Measurements from ENCODE around the gene APPL1. TPM values are rescaled to one million over a fixed set of nuclear protein-coding genes. Genes with fewer than 3 reads are reported as not detected.

The APPL1 gene
- total RNA-seq, 2 experiments from 2014 or later: 32.5 to 33.2 TPM

GRCh38 chr3:57233799-57234198 lies 6.3 kb downstream of the APPL1 start:
- no peaks in the 10 kb centered on the region for H3K27me3 Mint-ChIP-seq
- H3K4me3 Mint-ChIP-seq: no peak overlapping the region

DNA sequence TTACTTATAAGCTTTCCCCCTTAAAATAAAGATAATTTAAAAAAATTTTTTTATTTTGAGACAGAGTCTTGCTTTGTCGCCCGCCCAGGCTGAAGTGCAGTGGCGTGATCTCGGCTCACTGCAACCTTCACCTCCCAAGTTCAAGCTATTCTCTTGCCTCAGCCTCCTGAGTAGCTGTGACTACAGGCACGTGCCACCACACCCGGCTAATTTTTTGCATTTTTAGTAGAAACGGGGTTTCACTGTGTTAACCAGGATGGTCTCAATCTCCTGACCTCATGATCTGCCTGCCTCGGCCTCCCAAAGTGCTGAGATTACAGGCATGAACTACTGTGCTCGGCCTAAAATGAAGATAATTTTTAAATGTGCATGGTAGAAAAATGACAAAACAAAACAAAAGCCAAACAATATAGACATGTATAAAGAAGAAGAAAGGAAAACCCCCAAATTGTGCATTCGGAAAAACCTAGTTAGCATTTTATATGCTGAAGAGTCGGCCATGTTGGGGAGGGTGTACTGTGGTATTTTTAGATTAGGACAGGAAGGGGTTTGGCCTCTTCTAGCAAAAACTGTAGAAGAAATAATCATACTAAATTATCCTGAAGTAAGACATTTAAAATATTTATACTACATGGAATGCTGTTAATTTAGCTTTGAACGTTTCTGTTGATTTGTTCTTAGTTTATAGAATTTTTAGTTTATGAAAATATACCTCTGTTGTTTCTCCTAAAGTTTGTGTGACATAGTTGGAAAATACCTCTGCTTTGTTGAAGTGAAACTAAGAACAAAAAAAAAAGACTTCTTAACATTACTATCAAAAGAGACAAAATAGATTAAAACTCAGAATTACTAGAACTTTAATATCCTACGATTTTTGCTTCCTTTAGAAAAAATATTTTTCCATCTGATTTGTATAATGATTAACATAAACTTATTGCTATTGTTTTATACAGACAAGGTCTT lies 7.4 kb downstream of the APPL1 start:
- ChIA-PET POLR2A (no interaction called here), CTCF (no interaction called here)
- peaks cover 11% of the 10 kb centered on the region for H3K4me1 Mint-ChIP-seq

More at GRCh38 chr3:57233799-57234198, 6.3 kb downstream of the APPL1 start:
- peaks cover 19% of the 10 kb centered on the region for H3K36me3 Mint-ChIP-seq (ENCODE audit: low read depth)
- POLR2A ChIA-PET: interaction anchor here (1.0 kb wide), 1 partner anchor 322 kb away, joined by 3 read pairs; the partner anchor contains the start of gene PDE12
- CTCF ChIA-PET: no interaction called here
- H3K9me3 Mint-ChIP-seq: no peaks in the 10 kb centered on the region
- peaks cover 21% of the 10 kb centered on the region for H3K4me1 Mint-ChIP-seq
- H3K27ac Mint-ChIP-seq: no peak overlapping the region
- DNase-seq: no peak

GRCh38 chr3:57244946-57245345 lies 17.4 kb downstream of the APPL1 start:
- CTCF ChIA-PET: interaction anchor here (1.8 kb wide), 1 partner anchor 75 kb away, joined by 3 read pairs; no protein-coding TSS in a partner anchor
- H3K4me1 Mint-ChIP-seq: no peaks in the 10 kb centered on the region
- H3K4me3 Mint-ChIP-seq: no peak overlapping the region
- no peaks in the 10 kb centered on the region for H3K9me3 Mint-ChIP-seq
- peaks cover 47% of the 10 kb centered on the region for H3K36me3 Mint-ChIP-seq (ENCODE audit: low read depth)
- POLR2A ChIA-PET: no interaction called here
- H3K27me3 Mint-ChIP-seq: no peaks in the 10 kb centered on the region
- no peak overlapping the region for H3K27ac Mint-ChIP-seq
- DNase-seq: no peak

More for the DNA sequence above, 7.4 kb downstream of the APPL1 start:
- no peaks in the 10 kb centered on the region for H3K27me3 Mint-ChIP-seq
- no peak overlapping the region for H3K27ac Mint-ChIP-seq
- H3K4me3 Mint-ChIP-seq: no peak overlapping the region
- peaks cover 28% of the 10 kb centered on the region for H3K36me3 Mint-ChIP-seq (ENCODE audit: low read depth)
- H3K9me3 Mint-ChIP-seq: no peaks in the 10 kb centered on the region
- no peak for DNase-seq

- ChIA-PET POLR2A (no interaction called here), CTCF (no interaction called here)
- H3K27ac Mint-ChIP-seq: no peak overlapping the region
- H3K4me3 Mint-ChIP-seq: no peak overlapping the region
- no peaks in the 10 kb centered on the region for H3K9me3 Mint-ChIP-seq
- peaks cover 36% of the 10 kb centered on the region for H3K36me3 Mint-ChIP-seq (ENCODE audit: low read depth)
- DNase-seq: no peak
- no peaks in the 10 kb centered on the region for H3K4me1 Mint-ChIP-seq
- no peaks in the 10 kb centered on the region for H3K27me3 Mint-ChIP-seq
These were observed 24.9 kb downstream of the APPL1 start for GRCh38 chr3:57252404-57252803.

DNA sequence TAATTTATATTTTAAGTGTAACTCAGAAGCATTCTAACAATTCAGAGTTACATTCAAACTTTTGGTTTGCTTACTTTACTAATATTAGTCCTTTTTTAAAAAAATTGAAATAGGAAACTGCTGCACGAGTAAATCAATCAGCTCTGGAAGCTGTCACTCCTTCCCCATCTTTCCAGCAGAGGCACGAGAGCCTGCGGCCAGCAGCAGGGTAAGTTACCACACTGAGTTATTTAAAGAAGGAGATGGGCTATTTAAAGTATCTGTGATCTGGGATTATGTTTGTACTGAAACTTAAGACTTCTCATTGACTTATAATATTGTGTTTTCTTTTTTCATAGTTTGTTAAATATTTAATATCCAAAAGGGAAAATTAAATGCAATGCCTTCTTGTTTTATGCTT lies 29.3 kb downstream of the APPL1 start:
- Mint-ChIP-seq H3K36me3 (ENCODE audit: low read depth) (peaks cover 46% of the 10 kb centered on the region), H3K27ac (no peak overlapping the region), H3K9me3 (no peaks in the 10 kb centered on the region), H3K4me3 (no peak overlapping the region), H3K4me1 (no peaks in the 10 kb centered on the region), H3K27me3 (no peaks in the 10 kb centered on the region)
- ChIA-PET CTCF (no interaction called here), POLR2A (no interaction called here)
- no peak for DNase-seq

- Mint-ChIP-seq H3K4me1 (no peaks in the 10 kb centered on the region), H3K27ac (no peak overlapping the region), H3K27me3 (no peaks in the 10 kb centered on the region), H3K36me3 (ENCODE audit: low read depth) (peaks cover 46% of the 10 kb centered on the region), H3K4me3 (no peak overlapping the region), H3K9me3 (no peaks in the 10 kb centered on the region)
- POLR2A ChIA-PET: no interaction called here
- DNase-seq: no peak
- CTCF ChIA-PET: no interaction called here
These were observed 30.1 kb downstream of the APPL1 start for GRCh38 chr3:57257678-57258077.

DNA sequence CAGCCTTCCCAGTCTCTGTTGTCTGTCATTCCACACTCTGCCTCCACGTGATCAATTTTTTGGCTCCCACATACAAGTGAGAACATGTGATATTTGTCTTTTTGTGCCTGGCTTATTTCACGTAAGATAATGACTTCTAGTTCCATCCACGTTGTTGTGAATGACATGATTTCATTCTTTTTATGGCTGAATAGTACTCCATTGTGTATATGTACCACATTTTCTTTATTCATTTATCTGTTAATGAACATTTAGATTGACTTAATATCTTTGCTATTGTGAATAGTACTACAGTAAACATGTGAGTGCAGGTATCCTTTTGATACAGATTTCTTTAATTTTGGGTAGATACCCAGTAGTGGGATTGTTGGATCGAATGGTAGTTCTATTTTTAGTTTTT lies 33.6 kb downstream of the APPL1 start:
- H3K36me3 Mint-ChIP-seq (ENCODE audit: low read depth): peaks cover 66% of the 10 kb centered on the region
- ChIA-PET POLR2A (no interaction called here), CTCF (no interaction called here)
- no peak for DNase-seq
- H3K27ac Mint-ChIP-seq: no peak overlapping the region
- H3K4me3 Mint-ChIP-seq: no peak overlapping the region
- H3K4me1 Mint-ChIP-seq: no peaks in the 10 kb centered on the region
- H3K9me3 Mint-ChIP-seq: peaks cover 3% of the 10 kb centered on the region
- no peaks in the 10 kb centered on the region for H3K27me3 Mint-ChIP-seq

GRCh38 chr3:57261929-57262328 lies 34.4 kb downstream of the APPL1 start:
- DNase-seq: no peak
- H3K27me3 Mint-ChIP-seq: no peaks in the 10 kb centered on the region
- CTCF ChIA-PET: no interaction called here

GRCh38 chr3:57268416-57268815 lies 40.9 kb downstream of the APPL1 start:
- H3K4me1 Mint-ChIP-seq: no peaks in the 10 kb centered on the region
- no peak overlapping the region for H3K4me3 Mint-ChIP-seq
- DNase-seq: no peak
- ChIA-PET CTCF (no interaction called here), POLR2A (no interaction called here)
- peaks cover under 1% of the 10 kb centered on the region for H3K9me3 Mint-ChIP-seq
- peaks cover 63% of the 10 kb centered on the region for H3K36me3 Mint-ChIP-seq (ENCODE audit: low read depth)
- no peak overlapping the region for H3K27ac Mint-ChIP-seq
- H3K27me3 Mint-ChIP-seq: no peaks in the 10 kb centered on the region

More at GRCh38 chr3:57261929-57262328, 34.4 kb downstream of the APPL1 start:
- Mint-ChIP-seq H3K4me1 (no peaks in the 10 kb centered on the region), H3K27ac (no peak overlapping the region), H3K4me3 (no peak overlapping the region), H3K9me3 (peaks cover 3% of the 10 kb centered on the region), H3K36me3 (ENCODE audit: low read depth) (peaks cover 72% of the 10 kb centered on the region)
- POLR2A ChIA-PET: no interaction called here

DNA sequence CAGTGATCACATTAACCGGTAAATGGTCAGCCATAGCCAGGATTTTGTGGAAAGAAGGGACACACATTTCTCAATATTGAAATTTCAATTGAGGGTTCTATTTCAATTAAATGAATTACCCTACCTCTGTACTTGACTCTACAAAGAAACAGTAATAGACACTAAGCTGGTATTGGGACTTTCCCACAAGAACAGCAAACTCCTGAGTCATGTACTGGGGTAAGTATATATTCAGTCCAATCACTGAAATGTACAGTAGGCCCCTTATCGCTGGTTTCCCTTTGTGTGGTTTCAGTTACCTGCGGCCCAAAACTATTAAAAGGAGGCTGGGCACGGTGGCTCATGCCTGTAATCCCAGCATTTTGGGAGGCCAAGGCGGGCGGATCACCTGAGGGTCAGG lies 47.3 kb downstream of the APPL1 start:
- Mint-ChIP-seq H3K9me3 (no peaks in the 10 kb centered on the region), H3K4me1 (no peaks in the 10 kb centered on the region), H3K27ac (no peak overlapping the region), H3K27me3 (no peaks in the 10 kb centered on the region), H3K36me3 (ENCODE audit: low read depth) (peaks cover 7% of the 10 kb centered on the region), H3K4me3 (no peak overlapping the region)
- DNase-seq: no peak
- CTCF ChIA-PET: no interaction called here
- POLR2A ChIA-PET: interaction anchor here (0.6 kb wide), 1 partner anchor 164 kb away, joined by 3 read pairs; no protein-coding TSS in a partner anchor

DNA sequence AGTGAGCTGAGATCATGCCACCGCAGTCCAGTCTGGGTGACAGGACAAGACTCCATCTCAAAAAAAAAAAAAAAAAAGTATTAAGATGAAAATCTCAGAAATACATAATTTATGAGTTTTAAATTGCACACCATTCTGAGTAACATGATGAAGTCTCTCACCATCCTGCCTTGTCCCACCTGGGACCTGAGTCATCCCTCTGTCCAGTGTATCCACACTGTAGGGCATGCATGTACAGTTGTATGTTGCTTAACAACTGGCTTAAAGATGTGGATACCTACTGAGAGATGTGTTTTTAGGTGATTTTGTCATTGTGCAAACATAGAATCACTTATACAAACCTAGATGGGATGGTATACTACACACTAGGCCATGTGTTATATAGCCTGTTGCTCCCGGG lies 47.9 kb downstream of the APPL1 start:
- Mint-ChIP-seq H3K4me1 (no peaks in the 10 kb centered on the region), H3K27me3 (no peaks in the 10 kb centered on the region)

GRCh38 chr3:57278237-57278636 lies 50.7 kb downstream of the APPL1 start:
- no peaks in the 10 kb centered on the region for H3K27me3 Mint-ChIP-seq
- POLR2A ChIA-PET: no interaction called here
- peaks cover 3% of the 10 kb centered on the region for H3K9me3 Mint-ChIP-seq
- H3K4me3 Mint-ChIP-seq: no peak overlapping the region
- DNase-seq: no peak
- CTCF ChIA-PET: no interaction called here
- no peaks in the 10 kb centered on the region for H3K36me3 Mint-ChIP-seq (ENCODE audit: low read depth)
- H3K27ac Mint-ChIP-seq: no peak overlapping the region
- no peaks in the 10 kb centered on the region for H3K4me1 Mint-ChIP-seq

More for the DNA sequence above, 47.9 kb downstream of the APPL1 start:
- DNase-seq: no peak
- ChIA-PET POLR2A (interaction anchor here (0.6 kb wide), 1 partner anchor 164 kb away, joined by 3 read pairs; no protein-coding TSS in a partner anchor), CTCF (no interaction called here)
- Mint-ChIP-seq H3K36me3 (ENCODE audit: low read depth) (peaks cover 4% of the 10 kb centered on the region), H3K9me3 (peaks cover 1% of the 10 kb centered on the region), H3K27ac (no peak overlapping the region), H3K4me3 (no peak overlapping the region)

DNA sequence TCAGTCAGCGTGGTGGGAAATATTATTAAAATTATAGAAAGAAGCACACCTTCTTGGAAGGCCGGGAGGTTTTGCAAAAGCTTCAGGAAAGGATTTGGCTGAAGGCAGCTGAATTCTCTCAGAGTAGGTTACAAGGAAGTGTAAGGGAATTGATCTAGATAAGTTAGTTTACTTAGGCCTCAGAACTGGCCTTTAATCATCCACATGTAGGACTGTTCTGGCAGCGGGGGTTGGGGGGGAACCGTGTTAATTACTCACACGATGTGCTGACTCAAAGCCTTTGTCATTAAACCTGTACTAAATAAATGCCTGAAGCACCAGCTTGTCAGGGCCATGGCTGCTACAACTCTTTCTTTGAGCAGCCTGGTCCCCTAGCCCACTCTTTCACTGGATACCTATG lies 52.2 kb downstream of the APPL1 start:
- no peaks in the 10 kb centered on the region for H3K4me1 Mint-ChIP-seq
- no peak overlapping the region for H3K4me3 Mint-ChIP-seq
- H3K27me3 Mint-ChIP-seq: no peaks in the 10 kb centered on the region
- DNase-seq: no peak
- POLR2A ChIA-PET: no interaction called here
- H3K27ac Mint-ChIP-seq: no peak overlapping the region
- CTCF ChIA-PET: no interaction called here
- no peaks in the 10 kb centered on the region for H3K36me3 Mint-ChIP-seq (ENCODE audit: low read depth)
- H3K9me3 Mint-ChIP-seq: peaks cover 3% of the 10 kb centered on the region

- H3K4me3 Mint-ChIP-seq: no peak overlapping the region
- POLR2A ChIA-PET: no interaction called here
- H3K9me3 Mint-ChIP-seq: peaks cover 3% of the 10 kb centered on the region
- no peaks in the 10 kb centered on the region for H3K36me3 Mint-ChIP-seq (ENCODE audit: low read depth)
- no peak for DNase-seq
- CTCF ChIA-PET: no interaction called here
- no peaks in the 10 kb centered on the region for H3K27me3 Mint-ChIP-seq
- no peak overlapping the region for H3K27ac Mint-ChIP-seq
- H3K4me1 Mint-ChIP-seq: no peaks in the 10 kb centered on the region
These were observed 54.2 kb downstream of the APPL1 start for GRCh38 chr3:57281715-57282114.
